Sigmoid colon (tissue), 4 donors: Measurements from ENCODE around the gene CBX7.

Experiments used
- EP300 ChIP-seq, 4 donors: sonication (generic); formaldehyde crosslinking; IDR thresholded peaks; one replicate each; pipeline ENCODE4 v1.6.1; 2017; ENCODE audit warnings: antibody characterized with exemption in 4 of 4
- POLR2A ChIP-seq, 2 donors: fragments of 450-650 bp; IDR thresholded peaks; one replicate each; pipeline ENCODE4 v1.6.1; 2016; ENCODE audit warnings: antibody characterized with exemption in 2 of 2, mild to moderate bottlenecking in 2 of 2, moderate library complexity in 2 of 2
- POLR2AphosphoS5 ChIP-seq, 4 donors: sonication (generic); formaldehyde crosslinking; IDR thresholded peaks; one replicate each; pipeline ENCODE4 v1.6.1; 2017; ENCODE audit warnings: antibody characterized with exemption in 4 of 4
- TF ChIP-seq, protein P1 (sequence below), 4 experiments: fragments of 450-650 bp in 3 of 4; fragments of 200-600 bp in 1 of 4; IDR thresholded peaks; one replicate each; pipeline ENCODE4 v1.5.1; 2016 to 2019; ENCODE audit warnings: antibody characterized with exemption in 4 of 4, mild to moderate bottlenecking in 3 of 4, moderate library complexity in 2 of 4

DNA sequence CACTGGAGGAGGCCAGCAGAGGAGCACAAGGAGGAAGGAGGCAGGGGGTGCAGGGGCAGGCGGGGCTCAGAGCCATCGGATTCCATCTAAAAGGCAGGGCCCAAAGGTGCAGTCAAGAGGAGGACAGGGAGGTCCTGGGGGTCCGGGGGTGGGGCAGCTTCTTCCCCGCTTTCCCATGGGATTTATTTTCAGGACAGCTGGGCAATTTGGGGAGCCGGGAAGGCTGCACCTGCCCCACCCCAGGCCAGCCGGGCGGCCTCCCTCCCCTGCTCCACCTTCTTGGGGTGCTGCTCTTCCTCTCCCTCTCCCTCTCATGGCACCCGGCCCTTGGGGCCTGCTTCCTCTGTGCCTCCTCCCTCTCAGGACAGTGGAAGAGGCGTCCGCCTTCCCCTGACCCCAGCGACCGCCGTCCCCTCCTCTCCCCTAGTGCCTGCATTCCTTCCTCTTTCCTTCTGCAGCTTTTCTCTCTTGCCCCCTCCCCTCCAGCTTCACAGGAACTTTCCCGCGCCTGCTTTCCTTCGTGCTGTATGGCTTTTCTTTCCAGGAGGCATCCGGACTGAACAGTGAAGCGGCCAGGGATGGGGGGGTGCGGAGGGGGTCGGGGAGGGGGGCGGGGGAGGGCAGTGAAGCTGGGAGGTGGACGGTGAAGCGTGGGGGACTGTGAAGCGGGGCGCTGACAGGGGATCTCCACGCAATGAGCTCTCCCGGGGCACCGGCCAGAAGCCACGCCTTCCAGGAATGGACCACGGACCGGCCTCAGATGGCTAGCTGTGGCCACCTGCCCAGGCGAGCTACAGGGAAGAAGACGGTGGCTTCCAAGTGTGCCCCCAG, 28.5 kb downstream of the CBX7 start:
- TF ChIP-seq, protein P1, sequence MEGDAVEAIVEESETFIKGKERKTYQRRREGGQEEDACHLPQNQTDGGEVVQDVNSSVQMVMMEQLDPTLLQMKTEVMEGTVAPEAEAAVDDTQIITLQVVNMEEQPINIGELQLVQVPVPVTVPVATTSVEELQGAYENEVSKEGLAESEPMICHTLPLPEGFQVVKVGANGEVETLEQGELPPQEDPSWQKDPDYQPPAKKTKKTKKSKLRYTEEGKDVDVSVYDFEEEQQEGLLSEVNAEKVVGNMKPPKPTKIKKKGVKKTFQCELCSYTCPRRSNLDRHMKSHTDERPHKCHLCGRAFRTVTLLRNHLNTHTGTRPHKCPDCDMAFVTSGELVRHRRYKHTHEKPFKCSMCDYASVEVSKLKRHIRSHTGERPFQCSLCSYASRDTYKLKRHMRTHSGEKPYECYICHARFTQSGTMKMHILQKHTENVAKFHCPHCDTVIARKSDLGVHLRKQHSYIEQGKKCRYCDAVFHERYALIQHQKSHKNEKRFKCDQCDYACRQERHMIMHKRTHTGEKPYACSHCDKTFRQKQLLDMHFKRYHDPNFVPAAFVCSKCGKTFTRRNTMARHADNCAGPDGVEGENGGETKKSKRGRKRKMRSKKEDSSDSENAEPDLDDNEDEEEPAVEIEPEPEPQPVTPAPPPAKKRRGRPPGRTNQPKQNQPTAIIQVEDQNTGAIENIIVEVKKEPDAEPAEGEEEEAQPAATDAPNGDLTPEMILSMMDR (IDR thresholded peaks at IDR 0.05) = no peak
- TF ChIP-seq POLR2AphosphoS5 (IDR thresholded peaks at IDR 0.05) = no peak
- no peak for TF ChIP-seq POLR2A (IDR thresholded peaks at IDR 0.05)
- no peak for TF ChIP-seq EP300 (IDR thresholded peaks at IDR 0.05)
